Measurements from ENCODE around the gene PPP2R3A.
"Not testable (repeated sequence)": the region's sequence is repeated elsewhere in the genome, so short reads cannot be mapped to it uniquely, and the experiment has no call there.

PPP2R3A gene

DNA sequence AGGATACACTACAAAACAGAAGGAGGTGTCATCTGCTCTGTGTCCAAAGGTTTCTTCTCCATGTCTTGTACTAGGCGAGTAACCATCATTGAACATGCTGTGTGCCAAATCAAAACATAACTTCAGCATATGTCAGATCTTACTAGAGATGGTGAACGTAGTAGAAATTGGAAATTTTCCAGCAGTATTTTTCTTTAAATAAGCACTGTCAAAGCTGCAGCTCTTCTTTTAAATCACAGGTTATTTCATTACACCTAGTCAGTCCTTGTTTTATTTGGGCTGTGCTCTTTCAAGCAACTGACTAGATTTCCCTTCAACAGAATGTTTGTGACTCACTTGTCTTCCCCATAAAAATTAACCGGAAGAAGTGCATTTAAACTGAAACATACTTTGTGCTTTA, 184.1 kb downstream of the PPP2R3A start:
- no peak for DNase-seq (ENCODE audit: low read depth in 3 of 3)

DNA sequence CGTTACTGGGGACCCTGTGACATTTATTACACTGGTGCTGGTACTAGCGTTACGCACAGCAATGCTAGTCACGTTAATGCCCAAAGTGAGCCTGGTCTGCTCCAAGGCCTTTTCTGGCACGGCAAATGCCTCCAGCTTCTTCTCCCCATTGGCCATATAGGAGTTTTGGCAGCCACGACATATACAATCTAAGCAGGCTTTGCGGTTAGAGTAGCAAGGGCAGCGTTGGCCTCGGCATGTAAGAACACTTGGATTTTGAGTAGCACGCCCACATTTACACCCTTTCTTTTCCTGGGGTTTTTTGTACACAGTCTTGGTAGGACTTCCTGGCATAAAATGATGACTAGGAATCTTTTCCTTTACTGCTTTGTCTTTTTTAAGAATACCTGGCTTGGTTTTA, 185.7 kb downstream of the PPP2R3A start:
- DNase-seq (ENCODE audit: low read depth in 3 of 3) = no peak

DNA sequence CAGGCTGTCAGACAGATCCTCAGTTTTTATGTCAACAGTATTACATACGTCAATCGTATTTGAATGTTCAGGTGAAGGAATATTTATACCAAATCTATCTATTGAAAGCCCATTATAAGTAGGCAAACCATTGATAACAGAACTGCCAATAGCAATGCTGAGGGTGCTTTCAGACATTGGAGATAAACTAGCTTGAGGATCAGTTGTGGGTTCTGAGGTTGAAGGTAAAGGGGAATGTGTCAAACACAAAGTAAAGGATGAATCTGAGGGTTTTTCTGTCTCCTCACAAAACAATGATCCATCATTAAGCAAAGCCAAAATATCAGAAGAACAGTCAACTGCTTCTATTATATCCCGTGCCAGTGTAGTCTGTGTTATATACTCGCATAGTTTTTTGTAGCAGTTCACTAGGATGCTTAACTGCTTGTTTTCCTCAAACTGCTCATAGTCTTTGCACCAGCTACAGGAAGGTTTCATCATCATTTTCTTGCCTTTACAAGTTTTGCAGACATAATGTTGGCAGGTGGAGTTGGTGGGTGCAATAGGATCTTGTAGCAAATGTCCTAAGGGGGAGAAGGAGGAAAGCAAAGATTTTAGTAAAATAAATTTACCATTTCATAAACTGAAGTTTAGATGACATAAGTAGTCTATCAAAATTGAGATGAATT, 186.8 kb downstream of the PPP2R3A start:
- DNase-seq (ENCODE audit: low read depth in 3 of 3) = no peak

- DNase-seq (ENCODE audit: low read depth in 3 of 3) = no peak
Observed at GRCh38 chr3:136152963-136153362, 187.4 kb downstream of the PPP2R3A start.

- DNase-seq (ENCODE audit: low read depth in 3 of 3) = no peak
Observed at GRCh38 chr3:136161516-136161915, 196.0 kb downstream of the PPP2R3A start.

GRCh38 chr3:136162322-136162721, 196.8 kb downstream of the PPP2R3A start:
- no peak for DNase-seq (ENCODE audit: low read depth in 3 of 3)

- DNase-seq (ENCODE audit: low read depth in 3 of 3) = not testable (repeated sequence)
Observed at GRCh38 chr3:136163607-136164006, 198.1 kb downstream of the PPP2R3A start.

DNA sequence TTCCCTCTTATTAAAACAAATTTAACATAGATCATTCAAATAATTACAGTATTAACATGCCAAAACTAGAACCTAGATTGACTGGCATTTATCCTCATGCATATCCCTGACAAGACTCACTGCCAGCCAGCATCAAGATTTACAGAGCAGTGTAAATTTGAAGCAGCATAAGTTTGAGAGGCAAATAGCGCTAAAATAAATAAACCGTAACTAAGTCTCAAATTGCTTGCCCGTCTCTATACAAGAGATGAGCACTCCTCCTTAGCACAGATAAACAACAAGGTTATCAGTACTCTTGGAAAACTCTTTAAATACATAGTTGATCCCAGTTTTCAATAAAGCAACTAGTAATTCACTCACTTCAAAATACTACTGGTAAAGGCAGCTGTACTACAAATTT, 201.0 kb downstream of the PPP2R3A start:
- DNase-seq (ENCODE audit: low read depth in 3 of 3) = no peak

- DNase-seq (ENCODE audit: low read depth in 3 of 3) = not testable (repeated sequence)
Observed at GRCh38 chr3:136168236-136168635, 202.7 kb downstream of the PPP2R3A start.

DNA sequence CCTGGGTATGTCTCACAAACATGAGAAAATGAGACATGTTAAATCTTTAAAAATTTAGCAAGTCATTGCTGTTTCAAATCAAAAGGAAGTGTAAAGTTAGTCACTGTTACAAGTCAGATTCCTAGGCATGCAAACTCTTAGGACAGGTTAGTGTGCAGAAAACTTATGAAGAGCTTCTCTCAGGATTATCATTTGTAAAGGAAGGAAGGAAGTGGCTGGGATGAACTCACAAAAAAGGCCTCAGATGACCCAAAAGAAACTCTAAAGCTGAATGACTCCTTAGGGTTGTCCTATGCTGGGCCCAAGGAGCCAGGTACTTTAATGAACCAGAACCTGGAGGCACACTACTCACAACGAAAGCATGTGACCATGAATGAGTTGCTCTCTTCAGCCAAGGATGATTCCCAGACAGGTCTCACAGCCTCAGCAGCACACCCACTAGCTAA, 205.6 kb downstream of the PPP2R3A start:
- no peak for DNase-seq (ENCODE audit: low read depth in 3 of 3)

GRCh38 chr3:136173939-136174490, 208.5 kb downstream of the PPP2R3A start:
- no peak for DNase-seq (ENCODE audit: low read depth in 3 of 3)

- DNase-seq (ENCODE audit: low read depth in 3 of 3) = no peak
Observed at GRCh38 chr3:136177876-136178275, 212.3 kb downstream of the PPP2R3A start.

- DNase-seq (ENCODE audit: low read depth in 3 of 3) = no peak
Observed at GRCh38 chr3:136181741-136182140, 216.2 kb downstream of the PPP2R3A start.

- no peak for DNase-seq (ENCODE audit: low read depth in 3 of 3)
Observed at GRCh38 chr3:136184703-136185102, 219.2 kb downstream of the PPP2R3A start.

- no peak for DNase-seq (ENCODE audit: low read depth in 3 of 3)
Observed at GRCh38 chr3:136186344-136186743, 220.8 kb downstream of the PPP2R3A start.

DNA sequence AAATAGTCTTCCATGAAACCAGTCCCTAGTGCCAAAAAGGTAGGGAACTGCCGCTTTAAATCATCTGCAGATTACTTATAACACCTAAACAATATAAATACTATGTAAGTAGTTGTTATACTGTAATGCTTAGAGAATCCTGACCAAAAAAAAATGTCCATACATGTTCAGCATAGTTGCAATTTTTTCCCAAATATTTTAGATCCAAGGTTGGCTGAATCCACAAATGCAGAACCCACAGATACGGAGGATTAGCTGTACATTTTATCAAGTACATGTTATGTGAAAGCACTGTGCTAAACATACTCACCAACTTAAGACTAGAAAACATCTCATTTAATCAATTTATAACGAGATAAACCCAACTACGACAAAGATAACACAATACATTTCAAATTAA, 221.3 kb downstream of the PPP2R3A start:
- no peak for DNase-seq (ENCODE audit: low read depth in 3 of 3)

GRCh38 chr3:136187868-136188267, 222.3 kb downstream of the PPP2R3A start:
- DNase-seq (ENCODE audit: low read depth in 3 of 3) = no peak

- no peak for DNase-seq (ENCODE audit: low read depth in 3 of 3)
Observed at GRCh38 chr3:136189043-136189442, 223.5 kb downstream of the PPP2R3A start.

DNA sequence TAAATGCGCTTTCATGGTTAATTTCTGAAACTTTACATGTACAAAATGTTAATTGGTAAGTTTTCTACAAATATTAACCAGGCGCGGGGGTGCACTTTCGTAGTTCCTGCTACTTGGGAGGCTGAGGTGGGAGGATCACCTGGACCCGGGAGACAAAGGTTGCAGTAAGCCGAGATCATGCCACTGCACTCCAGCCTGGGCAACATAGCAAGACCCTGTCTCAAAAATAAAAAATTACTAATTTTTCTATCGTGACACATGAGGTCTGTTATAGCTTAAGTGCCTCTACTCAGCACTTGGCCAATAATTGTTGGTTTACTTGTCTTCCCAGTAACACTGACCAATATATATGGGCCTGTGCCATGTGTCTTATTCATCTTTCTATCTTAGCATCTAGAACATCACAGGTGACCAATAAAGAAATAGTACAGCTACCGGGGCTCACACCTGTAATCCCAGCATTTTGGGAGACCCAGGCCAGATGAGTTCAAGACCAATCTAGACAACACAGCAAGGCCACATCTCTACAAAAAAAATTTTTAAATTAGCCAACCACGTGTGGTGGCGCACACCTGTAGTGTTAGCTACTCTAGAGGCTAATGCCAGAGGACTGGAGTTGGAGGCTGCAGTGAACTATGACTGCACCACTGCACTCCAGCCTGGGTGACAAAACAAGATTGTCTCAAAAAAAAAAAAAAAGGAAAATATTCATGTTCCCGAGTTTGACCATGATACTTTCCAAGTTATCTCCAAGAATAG, 224.5 kb downstream of the PPP2R3A start:
- DNase-seq (ENCODE audit: low read depth in 3 of 3) = no peak

DNA sequence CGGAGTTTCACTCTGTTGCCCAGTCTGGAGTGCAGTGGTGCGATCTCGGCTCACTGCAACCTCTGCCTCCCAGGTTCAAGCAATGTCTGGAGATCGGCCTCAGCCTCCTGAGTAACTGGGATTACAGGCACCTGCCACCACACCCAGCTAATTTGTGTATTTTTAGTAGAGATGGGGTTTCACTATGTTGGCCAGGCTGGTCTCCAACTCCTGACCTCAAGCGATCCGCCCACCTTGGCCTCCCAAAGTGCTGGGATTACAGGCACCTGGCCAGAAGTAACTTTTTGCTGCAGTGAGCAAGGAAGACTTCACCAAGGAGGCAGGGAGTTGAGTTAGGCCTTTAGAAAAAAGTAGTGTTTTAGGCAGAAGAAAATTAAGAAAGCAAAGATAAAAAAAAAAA, 226.7 kb downstream of the PPP2R3A start:
- DNase-seq (ENCODE audit: low read depth in 3 of 3) = not testable (repeated sequence)

GRCh38 chr3:136192831-136193230, 227.3 kb downstream of the PPP2R3A start:
- no peak for DNase-seq (ENCODE audit: low read depth in 3 of 3)

DNA sequence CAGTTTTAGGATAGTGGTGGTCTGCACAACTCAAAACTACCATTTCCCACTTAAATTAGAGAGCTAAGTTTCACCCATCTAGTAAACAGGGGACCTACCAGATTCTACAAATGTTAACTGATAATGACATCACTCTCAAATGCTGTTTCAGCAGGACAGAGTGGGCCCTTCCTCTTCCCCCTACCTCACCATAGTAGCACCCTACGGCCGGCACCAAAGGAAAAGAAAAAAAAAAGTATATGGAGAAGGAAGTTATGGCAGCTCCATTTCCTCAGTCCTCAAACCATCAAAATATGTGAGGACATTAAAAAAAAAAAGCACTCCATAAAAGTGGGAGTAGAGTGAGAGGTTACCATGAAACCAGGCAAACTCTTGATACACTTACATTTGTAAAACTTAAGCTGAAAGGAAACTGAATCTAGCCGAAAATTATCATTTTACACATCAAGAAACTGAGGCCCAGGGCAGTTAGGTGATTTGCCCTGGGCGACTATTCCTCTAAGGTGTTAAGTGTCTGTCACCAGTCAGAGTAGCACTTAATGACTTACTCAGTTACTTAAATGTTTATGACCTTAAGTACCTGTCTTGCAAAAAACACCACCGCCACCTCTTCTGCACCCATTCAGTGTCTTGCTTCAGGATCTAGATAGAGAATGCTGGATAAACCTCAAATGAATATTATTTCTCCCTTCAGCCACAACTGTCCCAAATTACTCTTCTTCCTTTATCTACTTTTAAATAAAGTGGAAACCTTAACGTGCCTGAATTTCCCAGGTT, 227.9 kb downstream of the PPP2R3A start:
- DNase-seq (ENCODE audit: low read depth in 3 of 3) = no peak
